ENCODE data around the gene SIL1. TPM values are rescaled to one million over a fixed set of nuclear protein-coding genes. Genes with fewer than 3 reads are reported as not detected.

Gene SIL1
- polyA plus RNA-seq, 3 donors, result 51.6 to 53.7 (median 53.2) TPM

- no peak for DNase-seq (ENCODE audit: extremely low read depth in 1 of 11, low read depth in 9 of 11, low spot score in 4 of 11)
Measured at GRCh38 chr5:138962614-138963370, 235.4 kb downstream of the SIL1 start.

GRCh38 chr5:138961729-138962128 is 236.4 kb downstream of the SIL1 start:
- no peak for DNase-seq (ENCODE audit: extremely low read depth in 1 of 11, low read depth in 9 of 11, low spot score in 4 of 11)

GRCh38 chr5:138961221-138961620 is 236.9 kb downstream of the SIL1 start:
- no peak for DNase-seq (ENCODE audit: extremely low read depth in 1 of 11, low read depth in 9 of 11, low spot score in 4 of 11)

- DNase-seq (ENCODE audit: extremely low read depth in 1 of 11, low read depth in 9 of 11, low spot score in 4 of 11), result no peak
Measured at GRCh38 chr5:138960145-138960692, 237.9 kb downstream of the SIL1 start.

- no peak for DNase-seq (ENCODE audit: extremely low read depth in 1 of 11, low read depth in 9 of 11, low spot score in 4 of 11)
Measured at GRCh38 chr5:138956801-138957200, 241.4 kb downstream of the SIL1 start.

- no peak for DNase-seq (ENCODE audit: extremely low read depth in 1 of 11, low read depth in 9 of 11, low spot score in 4 of 11)
Measured at GRCh38 chr5:138955671-138956295, 242.4 kb downstream of the SIL1 start.

- DNase-seq (ENCODE audit: extremely low read depth in 1 of 11, low read depth in 9 of 11, low spot score in 4 of 11), result peak in 2 of 11 donors; percentile 56 to 68
Measured at GRCh38 chr5:138955013-138955660, 243.0 kb downstream of the SIL1 start.

GRCh38 chr5:138954257-138955012 is 243.7 kb downstream of the SIL1 start:
- no peak for DNase-seq (ENCODE audit: extremely low read depth in 1 of 11, low read depth in 9 of 11, low spot score in 4 of 11)

- DNase-seq (ENCODE audit: extremely low read depth in 1 of 11, low read depth in 9 of 11, low spot score in 4 of 11), result no peak
Measured at GRCh38 chr5:138953387-138954256, 244.5 kb downstream of the SIL1 start.

GRCh38 chr5:138952962-138953361 is 245.2 kb downstream of the SIL1 start:
- DNase-seq (ENCODE audit: extremely low read depth in 1 of 11, low read depth in 9 of 11, low spot score in 4 of 11), result no peak

- DNase-seq (ENCODE audit: extremely low read depth in 1 of 11, low read depth in 9 of 11, low spot score in 4 of 11), result no peak
Measured at GRCh38 chr5:138951986-138952735, 246.0 kb downstream of the SIL1 start.

- no peak for DNase-seq (ENCODE audit: extremely low read depth in 1 of 11, low read depth in 9 of 11, low spot score in 4 of 11)
Measured at GRCh38 chr5:138951091-138951985, 246.8 kb downstream of the SIL1 start.

- DNase-seq (ENCODE audit: extremely low read depth in 1 of 11, low read depth in 9 of 11, low spot score in 4 of 11), result no peak
Measured at GRCh38 chr5:138950421-138951031, 247.6 kb downstream of the SIL1 start.

GRCh38 chr5:138949988-138950387 is 248.2 kb downstream of the SIL1 start:
- DNase-seq (ENCODE audit: extremely low read depth in 1 of 11, low read depth in 9 of 11, low spot score in 4 of 11), result no peak

- DNase-seq (ENCODE audit: extremely low read depth in 1 of 11, low read depth in 9 of 11, low spot score in 4 of 11), result no peak
Measured at GRCh38 chr5:138949223-138949574, 249.0 kb downstream of the SIL1 start.

GRCh38 chr5:138948471-138949222 is 249.5 kb downstream of the SIL1 start:
- DNase-seq (ENCODE audit: extremely low read depth in 1 of 11, low read depth in 9 of 11, low spot score in 4 of 11), result no peak
